Lung (tissue), 12 donors: ENCODE results near the gene SLC37A4. TPM values are rescaled to one million over a fixed set of nuclear protein-coding genes. Genes with fewer than 3 reads are reported as not detected.

Experiments
- ATAC-seq: fragments of 200-7000 bp; cut with Tn5 transposase; one replicate; pipeline ENCODE4 v1.9.1; 2020; ENCODE audit warnings: moderate number of reproducible peaks; ENCODE audit not compliant: insufficient read depth, low FRiP score
- DNase-seq, 3 donors: peaks; one replicate each; pipeline ENCODE4 v3.0.0-alpha.2; 2013 to 2017
- H3K27ac ChIP-seq, 2 donors: one replicate each; pipeline ENCODE4 v1.5.1; 2013; ENCODE audit warnings: mild to moderate bottlenecking in 2 of 2, moderate library complexity in 2 of 2, control low read depth in 1 of 2, inconsistent platforms in 1 of 2, low read depth in 1 of 2, low read length in 1 of 2
- H3K27me3 ChIP-seq, 3 donors: one replicate each; pipeline ENCODE4 v1.5.1; 2013; ENCODE audit warnings: low read length in 2 of 3; ENCODE audit not compliant: control insufficient read depth in 3 of 3, insufficient read depth in 3 of 3
- H3K36me3 ChIP-seq, 4 donors: one replicate each; pipeline ENCODE4 v1.5.1; 2013; ENCODE audit warnings: low read length in 4 of 4, mild to moderate bottlenecking in 1 of 4, moderate library complexity in 1 of 4; ENCODE audit not compliant: control insufficient read depth in 4 of 4, insufficient read depth in 4 of 4
- H3K4me1 ChIP-seq, 5 donors: one replicate each; pipeline ENCODE4 v1.5.1; 2013; ENCODE audit warnings: low read length in 5 of 5, mild to moderate bottlenecking in 2 of 5, moderate library complexity in 1 of 5; ENCODE audit not compliant: control insufficient read depth in 5 of 5, insufficient read depth in 5 of 5
- H3K4me3 ChIP-seq: one replicate; pipeline ENCODE4 v1.5.1; 2013; ENCODE audit warnings: mild to moderate bottlenecking, control low read depth, moderate library complexity
- H3K9ac ChIP-seq, 2 donors: one replicate each; pipeline ENCODE4 v1.5.1; 2013; ENCODE audit warnings: low read length in 2 of 2, control low read depth in 1 of 2; ENCODE audit not compliant: insufficient read depth in 1 of 2
- H3K9me3 ChIP-seq, 4 donors: one replicate each; pipeline ENCODE4 v1.5.1; 2013; ENCODE audit warnings: low read length in 3 of 4, mild to moderate bottlenecking in 1 of 4, moderate library complexity in 1 of 4; ENCODE audit not compliant: control insufficient read depth in 4 of 4, insufficient read depth in 3 of 4
- WGBS, 2 donors: extraction: QIAGEN DNeasy Blood & Tissue Kit; methylation state at CpG; one replicate each; pipeline ENCODE4 v1.1.7; 2013; 5-methylcytosine and 5-hydroxymethylcytosine counted together
- polyA plus RNA-seq, 2 donors: library from polyadenylated mRNA; stranded (reverse); fragments of 200-250 nt; gene quantifications; one replicate each; pipeline ENCODE4 v1.2.1, GENCODE V29; 2013
- total RNA-seq, 2 donors: library from RNA; depleted of rRNA in 1 of 2; stranded (reverse); fragments of >200 nt in 1 of 2; gene quantifications; one replicate each; pipeline ENCODE4 v1.2.1, GENCODE V29; 2014 to 2021
- TF ChIP-seq, protein P1 (sequence below): IDR thresholded peaks from 2 replicates; pipeline ENCODE4 v1.5.1; 2012; ENCODE audit warnings: mild to moderate bottlenecking; ENCODE audit errors: control extremely low read depth, extremely low read depth
- donor health status: control.
- donor health status: control.
- donor health status: Bipolar disorder and iron deficiency.
- donor health status: healthy.
- donor health status: DM: yes; HTN: yes; CAD: no.

The SLC37A4 gene
- total and polyA plus RNA-seq, 4 donors: 8.2 to 16.2 (median 13.5) TPM

DNA sequence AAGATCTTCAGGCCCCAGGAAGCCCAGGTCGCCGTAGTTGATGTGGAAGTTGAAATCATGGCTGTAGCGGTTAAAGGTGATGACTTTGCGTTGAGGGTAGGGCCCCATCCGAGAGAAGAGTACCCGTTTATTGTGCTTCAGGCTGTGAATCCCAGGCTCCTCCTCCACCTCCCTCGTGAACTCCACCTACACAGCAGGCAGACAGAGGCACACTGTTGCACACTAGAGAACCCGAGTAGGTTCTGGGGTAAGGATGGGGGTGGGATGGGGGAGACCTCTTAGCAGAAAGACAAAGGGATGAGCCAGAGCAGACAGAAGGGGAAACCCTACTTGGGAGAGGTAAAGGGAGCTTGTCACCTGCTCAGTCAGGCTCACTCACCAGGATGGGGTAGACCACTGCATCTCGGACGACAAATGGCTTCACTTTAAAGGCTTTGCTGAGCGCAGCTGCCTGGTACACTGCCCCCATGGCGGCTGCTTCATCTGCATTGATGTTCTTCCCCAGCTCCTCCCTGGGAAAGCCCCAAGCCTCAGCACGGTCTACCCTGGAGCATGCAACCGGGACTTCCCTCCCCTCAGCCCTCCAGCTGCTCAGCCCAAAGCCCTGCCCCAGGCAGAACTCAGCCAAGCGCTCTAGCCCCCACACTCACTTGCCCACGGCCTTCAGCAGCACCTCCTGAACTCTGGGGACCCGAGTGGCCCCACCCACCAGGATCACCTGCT is 20.9 kb upstream of the SLC37A4 start:
- no peaks in the 10 kb centered on the region for H3K9me3 ChIP-seq
- H3K27me3 ChIP-seq: no peaks in the 10 kb centered on the region
- no peak for DNase-seq
- peaks cover 0 to 9% (median 4%) of the 10 kb centered on the region in 5 donors for H3K4me1 ChIP-seq
- TF ChIP-seq, protein P1, sequence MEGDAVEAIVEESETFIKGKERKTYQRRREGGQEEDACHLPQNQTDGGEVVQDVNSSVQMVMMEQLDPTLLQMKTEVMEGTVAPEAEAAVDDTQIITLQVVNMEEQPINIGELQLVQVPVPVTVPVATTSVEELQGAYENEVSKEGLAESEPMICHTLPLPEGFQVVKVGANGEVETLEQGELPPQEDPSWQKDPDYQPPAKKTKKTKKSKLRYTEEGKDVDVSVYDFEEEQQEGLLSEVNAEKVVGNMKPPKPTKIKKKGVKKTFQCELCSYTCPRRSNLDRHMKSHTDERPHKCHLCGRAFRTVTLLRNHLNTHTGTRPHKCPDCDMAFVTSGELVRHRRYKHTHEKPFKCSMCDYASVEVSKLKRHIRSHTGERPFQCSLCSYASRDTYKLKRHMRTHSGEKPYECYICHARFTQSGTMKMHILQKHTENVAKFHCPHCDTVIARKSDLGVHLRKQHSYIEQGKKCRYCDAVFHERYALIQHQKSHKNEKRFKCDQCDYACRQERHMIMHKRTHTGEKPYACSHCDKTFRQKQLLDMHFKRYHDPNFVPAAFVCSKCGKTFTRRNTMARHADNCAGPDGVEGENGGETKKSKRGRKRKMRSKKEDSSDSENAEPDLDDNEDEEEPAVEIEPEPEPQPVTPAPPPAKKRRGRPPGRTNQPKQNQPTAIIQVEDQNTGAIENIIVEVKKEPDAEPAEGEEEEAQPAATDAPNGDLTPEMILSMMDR: no peak
- ATAC-seq: no peak
- 88 to 90% methylated on average over 17 of the region's 17 CpGs for WGBS, 2 donors
- H3K36me3 ChIP-seq: peaks cover 41 to 71% (median 58%) of the 10 kb centered on the region in 4 donors
- no peak overlapping the region for H3K4me3 ChIP-seq
- no peak overlapping the region for H3K9ac ChIP-seq
- no peak overlapping the region for H3K27ac ChIP-seq

GRCh38 chr11:119049081-119049480 is 18.4 kb upstream of the SLC37A4 start:
- WGBS, 2 donors: 94 to 96% methylated on average over 7 of the region's 7 CpGs
- no peak overlapping the region for H3K4me3 ChIP-seq
- no peaks in the 10 kb centered on the region for H3K9me3 ChIP-seq
- TF ChIP-seq, protein P1: no peak
- DNase-seq (no peak), ATAC-seq (no peak)
- H3K9ac ChIP-seq: no peak overlapping the region
- no peaks in the 10 kb centered on the region for H3K4me1 ChIP-seq
- H3K27me3 ChIP-seq: no peaks in the 10 kb centered on the region
- peaks cover 39 to 81% (median 53%) of the 10 kb centered on the region in 4 donors for H3K36me3 ChIP-seq
- H3K27ac ChIP-seq: no peak overlapping the region

GRCh38 chr11:119048644-119049043 is 18.0 kb upstream of the SLC37A4 start:
- DNase-seq (no peak), ATAC-seq (no peak)
- Histone ChIP-seq H3K27ac (no peak overlapping the region), H3K4me1 (no peaks in the 10 kb centered on the region), H3K9ac (no peak overlapping the region), H3K36me3 (peaks cover 39 to 77% (median 49%) of the 10 kb centered on the region in 4 donors), H3K4me3 (no peak overlapping the region), H3K27me3 (no peaks in the 10 kb centered on the region), H3K9me3 (no peaks in the 10 kb centered on the region)
- 94 to 96% methylated on average over 9 of the region's 9 CpGs for WGBS, 2 donors
- TF ChIP-seq, protein P1: no peak

DNA sequence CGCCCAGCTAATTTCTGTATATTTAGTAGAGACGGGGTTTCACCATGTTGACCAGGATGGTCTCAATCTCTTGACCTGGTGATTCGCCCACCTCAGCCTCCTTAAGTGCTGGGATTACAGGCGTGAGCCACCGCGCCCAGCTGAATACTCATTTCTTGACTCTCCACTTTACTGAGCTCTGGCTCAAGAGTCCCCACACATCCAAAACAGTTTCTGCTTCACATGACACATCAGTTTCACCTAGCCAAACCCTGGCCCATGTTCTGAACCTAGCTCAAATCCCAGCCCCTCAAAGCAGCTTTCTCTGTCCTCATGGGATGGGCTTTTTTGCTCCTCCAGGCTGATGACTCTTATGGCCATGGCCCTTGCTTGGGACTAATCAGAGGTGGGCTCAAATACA is 16.5 kb upstream of the SLC37A4 start:
- no peak overlapping the region for H3K9ac ChIP-seq
- no peaks in the 10 kb centered on the region for H3K4me1 ChIP-seq
- no peaks in the 10 kb centered on the region for H3K27me3 ChIP-seq
- H3K9me3 ChIP-seq: no peaks in the 10 kb centered on the region
- H3K4me3 ChIP-seq: no peak overlapping the region
- 87 to 96% methylated on average over 6 of the region's 6 CpGs for WGBS, 2 donors
- H3K27ac ChIP-seq: no peak overlapping the region
- DNase-seq: no peak
- no peak for ATAC-seq
- TF ChIP-seq, protein P1: no peak
- H3K36me3 ChIP-seq: peaks cover 32 to 64% (median 38%) of the 10 kb centered on the region in 4 donors
